Skin of body (tissue), 2 donors: ENCODE measurements around the gene CCL14. TPM values are rescaled to one million over a fixed set of nuclear protein-coding genes. Genes with fewer than 3 reads are reported as not detected.
"Not testable (repeated sequence)": the region's sequence is repeated elsewhere in the genome, so short reads cannot be mapped to it uniquely, and the experiment has no call there.

Source experiments
- DNase-seq: peaks from one replicate; lab custom pipeline; 2025; lab: John Stamatoyannopoulos, UW
- total RNA-seq: library from RNA; depleted of rRNA; stranded (reverse); fragments of >200 nt; gene quantifications from one replicate; pipeline ENCODE4 v1.2.3, GENCODE V29; 2014

Gene CCL14
- 3.1 TPM for total RNA-seq

DNA sequence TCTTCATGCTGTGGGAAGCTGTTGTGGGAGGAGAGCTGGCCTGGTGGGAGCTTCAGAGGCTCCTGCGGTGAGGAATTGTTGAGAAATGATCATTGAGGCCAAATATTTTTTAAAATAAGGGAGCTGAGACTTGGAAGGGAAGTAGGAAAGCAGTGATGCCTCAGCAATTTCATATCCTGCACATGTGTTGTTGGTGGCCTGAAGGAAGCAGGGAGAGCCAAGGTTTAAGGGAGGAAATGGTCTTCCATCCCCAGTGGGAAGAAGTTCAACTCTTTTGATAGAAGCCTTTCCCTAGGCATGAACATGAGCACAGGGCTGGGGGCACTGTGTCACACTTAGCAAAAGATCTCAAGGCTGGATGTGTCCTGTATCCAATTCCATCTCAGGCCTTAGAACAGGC is at the start of gene CCL14:
CCL14 (minus strand) TSS at position 87 of the 400 bp plus-strand sequence; CDS start at position 7, 80 bp downstream.
- no peak for DNase-seq

DNA sequence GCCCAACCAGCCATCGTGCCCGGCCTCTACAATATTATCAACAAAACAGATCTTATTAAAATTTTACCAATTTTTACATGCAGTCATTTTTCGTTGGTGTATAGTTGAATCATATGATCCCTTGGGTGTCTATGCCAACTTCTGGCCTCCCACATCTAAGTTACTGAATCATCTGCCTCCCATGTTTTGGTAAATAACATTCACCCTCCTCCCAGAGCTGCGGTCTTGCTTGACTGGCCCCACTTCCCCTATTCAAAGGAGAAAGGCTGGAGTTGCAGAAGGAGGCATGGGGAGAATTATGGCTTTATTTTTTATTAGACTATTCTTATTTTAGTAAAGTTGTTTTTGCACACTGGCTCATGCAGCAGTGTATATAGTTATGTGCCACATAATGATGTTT is 49.7 kb upstream of the CCL14 start:
- no peak for DNase-seq

DNA sequence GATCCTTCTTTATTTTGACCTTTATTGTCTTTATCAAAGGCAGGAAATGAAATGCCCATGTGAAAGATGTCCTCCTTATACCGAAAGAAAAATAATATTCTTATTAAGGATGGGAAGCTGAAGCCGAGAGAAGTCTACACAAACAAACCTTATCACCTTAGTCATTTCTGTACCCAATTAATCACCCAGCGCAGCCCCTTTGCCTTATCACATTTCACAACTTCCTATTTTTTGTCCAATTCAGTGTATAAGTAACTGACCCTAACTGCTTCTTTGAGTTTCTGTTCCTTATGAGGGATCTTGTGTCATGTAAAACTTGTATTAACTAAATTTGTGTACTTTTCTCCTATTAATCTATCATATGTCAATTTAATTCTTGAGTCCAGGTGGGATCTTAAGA is 47.6 kb upstream of the CCL14 start:
- no peak for DNase-seq

GRCh38 chr17:36030956-36031355 is 44.4 kb upstream of the CCL14 start:
- no peak for DNase-seq

GRCh38 chr17:36027761-36028160 is 41.2 kb upstream of the CCL14 start:
- no peak for DNase-seq

DNA sequence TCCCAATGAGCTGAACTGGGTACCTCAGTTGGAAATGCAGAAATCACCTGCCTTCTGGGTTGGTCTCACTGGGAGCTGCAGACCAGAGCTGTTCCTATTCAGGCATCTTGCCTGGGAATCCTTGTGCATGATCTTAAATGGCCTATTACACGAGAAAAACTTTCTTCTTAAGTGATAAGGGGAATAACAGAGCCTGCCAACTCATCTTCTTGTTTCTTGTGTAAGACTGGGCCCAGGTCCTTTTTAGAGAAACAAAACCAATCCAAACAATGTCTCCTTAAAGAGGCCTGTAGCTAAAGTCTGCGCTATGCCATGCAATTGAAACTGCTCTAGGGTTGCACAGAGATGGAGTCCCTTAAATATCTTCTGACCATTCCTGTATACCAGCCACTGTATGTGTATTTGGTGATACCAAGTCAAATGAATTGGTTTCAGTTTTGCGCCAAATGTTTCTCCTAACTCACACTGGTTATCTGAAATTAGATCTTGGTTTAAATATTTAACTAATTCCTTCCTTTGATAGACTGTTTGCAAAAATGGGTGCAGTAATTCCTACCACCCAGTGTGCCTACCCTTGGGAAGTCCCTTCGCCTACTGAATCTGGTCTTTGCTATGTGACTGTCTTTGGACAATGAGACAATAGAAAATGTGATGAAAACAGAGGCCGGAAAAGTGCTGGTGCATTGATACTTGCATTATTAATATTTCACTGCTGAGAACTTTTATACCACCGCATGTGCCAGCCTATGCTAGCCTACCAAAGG is 37.8 kb upstream of the CCL14 start:
- no peak for DNase-seq

DNA sequence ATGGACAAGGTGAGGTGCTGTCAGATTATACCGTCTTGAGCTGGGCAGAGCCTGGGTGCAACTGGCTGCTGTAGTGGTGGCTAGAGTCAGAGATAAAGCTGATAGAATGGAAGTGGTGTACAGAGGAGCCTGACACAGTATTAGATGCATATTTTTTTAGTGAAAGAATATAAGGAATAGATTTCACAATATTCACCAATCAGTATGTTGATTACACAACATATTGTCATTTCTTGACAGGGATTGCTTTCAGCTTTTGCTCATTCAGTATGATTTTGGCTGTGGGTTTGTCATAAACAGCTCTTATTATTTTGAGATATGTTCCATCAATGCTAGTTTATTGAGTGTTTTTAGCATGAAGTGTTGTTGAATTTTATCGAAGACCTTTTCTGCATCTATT is 32.9 kb upstream of the CCL14 start:
- no peak for DNase-seq

GRCh38 chr17:36017799-36018198 is 31.3 kb upstream of the CCL14 start, which contains the start of gene CCL23:
Gene CCL23 (minus strand): TSS chr17:36017972. CDS start chr17:36017897, 75 bp downstream.
- peak; percentile 5 for DNase-seq

DNA sequence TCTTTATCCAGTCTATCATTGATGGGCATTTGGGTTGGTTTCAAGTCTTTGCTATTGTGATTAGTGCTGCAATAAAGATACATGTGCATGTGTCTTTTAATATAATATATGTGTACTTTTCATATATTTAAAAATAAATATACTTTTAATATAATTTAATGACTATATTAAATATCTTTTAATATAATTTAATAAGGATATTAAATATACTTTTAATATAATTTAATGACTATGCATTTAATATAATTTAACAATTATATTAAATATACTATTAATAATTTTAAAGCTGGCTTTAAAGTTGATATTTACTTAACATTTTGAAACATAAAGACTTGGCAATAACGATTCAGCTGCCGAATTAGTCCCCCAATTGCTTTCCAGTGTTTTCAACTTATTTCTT is 30.0 kb upstream of the CCL14 start:
- DNase-seq, result no peak

DNA sequence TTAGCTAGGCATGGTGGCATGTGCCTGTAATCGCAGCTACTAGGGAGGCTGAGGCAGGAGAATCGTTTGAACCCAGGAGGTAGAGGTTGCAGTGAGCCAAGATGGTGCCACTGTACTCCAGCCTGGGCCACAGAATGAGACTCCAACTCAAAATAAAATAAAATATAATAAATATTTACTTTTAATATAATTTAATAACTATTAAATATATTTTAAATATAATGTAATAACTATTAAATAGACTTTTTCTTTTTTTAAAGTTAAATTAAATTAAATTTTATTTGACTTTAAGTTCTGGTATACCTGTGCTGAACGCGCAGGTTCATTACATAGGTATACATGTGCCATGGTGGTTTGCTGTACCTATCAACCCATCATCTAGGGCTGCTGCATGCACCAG is 29.4 kb upstream of the CCL14 start:
- DNase-seq, result not testable (repeated sequence)

DNA sequence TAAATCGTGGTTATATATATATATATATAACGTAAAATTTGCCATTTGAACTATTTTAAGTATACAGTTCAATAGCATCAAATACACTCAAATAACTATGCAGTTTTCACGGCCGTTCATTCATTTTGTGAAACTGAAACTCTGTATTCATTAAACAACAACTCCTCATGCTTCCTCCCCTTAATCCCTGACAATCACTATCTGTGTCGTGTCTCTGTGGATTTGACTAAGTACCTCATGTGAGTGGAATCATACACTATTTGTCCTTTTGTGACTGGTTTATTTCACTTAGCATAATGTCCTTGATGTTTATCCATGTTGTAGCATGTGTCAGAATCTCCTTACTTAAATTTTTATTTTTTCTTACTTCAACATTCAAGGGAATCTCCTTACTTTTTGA is 28.4 kb upstream of the CCL14 start:
- no peak for DNase-seq

- no peak for DNase-seq
These were observed 24.7 kb upstream of the CCL14 start for GRCh38 chr17:36011201-36011600.

- DNase-seq, result no peak
These were observed 22.6 kb upstream of the CCL14 start for GRCh38 chr17:36008998-36009665.

GRCh38 chr17:36004594-36005108 is 18.1 kb upstream of the CCL14 start:
- DNase-seq, result no peak

GRCh38 chr17:36002631-36003030 is 16.1 kb upstream of the CCL14 start:
- no peak for DNase-seq

DNA sequence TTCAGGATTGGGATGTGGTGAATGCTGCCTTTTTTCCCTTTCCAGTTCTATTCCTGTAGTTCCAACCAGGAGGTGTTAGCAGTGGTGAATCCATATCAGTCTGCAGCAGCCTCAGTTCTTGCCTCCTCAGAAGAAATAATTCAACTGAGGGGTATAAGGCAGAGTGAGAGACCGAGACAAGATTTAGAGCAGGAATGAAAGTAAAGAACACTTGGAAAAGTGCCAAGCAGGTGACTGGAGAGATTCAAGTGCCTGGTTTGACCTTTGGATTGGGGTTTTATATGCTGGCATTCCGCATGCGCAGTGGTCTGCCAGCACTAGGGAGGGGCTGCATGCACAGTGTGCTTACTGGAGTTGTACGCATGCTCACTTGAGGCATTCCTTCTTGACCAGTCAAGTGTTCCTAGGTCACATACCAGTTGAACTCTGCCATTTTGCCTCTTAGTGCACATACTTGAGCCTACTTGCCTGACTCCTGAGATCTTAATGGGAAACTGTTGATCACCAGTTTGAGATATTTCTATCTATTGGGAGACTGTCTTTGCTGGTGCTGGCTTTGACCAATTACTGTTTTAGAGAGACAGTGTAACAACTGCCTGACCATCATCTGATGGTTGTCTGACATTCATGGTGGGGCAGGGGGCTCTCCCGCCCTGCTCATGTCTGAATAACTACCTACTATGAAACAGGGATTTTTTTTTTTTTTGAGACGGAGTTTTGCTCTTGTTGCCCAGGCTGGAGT is 15.5 kb upstream of the CCL14 start:
- no peak for DNase-seq

DNA sequence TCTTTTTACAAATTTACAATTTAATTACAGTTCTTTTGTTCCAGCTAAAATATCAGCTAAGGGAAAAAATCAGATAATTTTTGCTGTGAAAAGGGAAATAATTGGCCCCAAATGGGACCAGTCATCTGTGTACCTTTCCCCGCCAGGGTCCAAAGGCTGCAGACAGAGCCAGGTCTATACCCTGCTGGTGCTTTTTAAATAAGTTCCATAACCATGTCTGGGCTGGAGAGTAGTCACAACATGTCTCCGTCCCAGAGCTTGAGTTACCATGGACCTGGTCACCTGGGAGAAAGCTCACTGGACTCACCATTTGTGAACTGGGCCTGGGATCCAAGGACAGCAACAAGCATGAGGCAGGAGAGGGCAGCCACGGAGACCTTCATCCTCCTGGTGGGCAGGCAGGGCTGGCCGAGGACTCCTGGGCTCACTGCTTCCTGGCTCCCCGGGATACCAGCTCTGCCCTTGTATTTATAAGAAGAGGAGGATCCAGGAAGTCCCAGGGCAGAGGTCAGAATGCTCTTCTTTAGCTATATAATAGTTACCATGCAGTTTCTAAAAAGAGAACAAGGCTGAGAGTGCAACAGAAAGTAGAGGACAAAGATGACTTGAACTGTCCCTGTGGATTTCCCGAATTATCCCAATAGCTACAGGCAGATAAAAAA is 14.7 kb upstream of the CCL14 start, which contains the start of gene CCL15:
CCL15 (minus strand) TSS at position 444 of the 662 bp plus-strand sequence; CDS start at position 383, 61 bp downstream.
- DNase-seq, result no peak

DNA sequence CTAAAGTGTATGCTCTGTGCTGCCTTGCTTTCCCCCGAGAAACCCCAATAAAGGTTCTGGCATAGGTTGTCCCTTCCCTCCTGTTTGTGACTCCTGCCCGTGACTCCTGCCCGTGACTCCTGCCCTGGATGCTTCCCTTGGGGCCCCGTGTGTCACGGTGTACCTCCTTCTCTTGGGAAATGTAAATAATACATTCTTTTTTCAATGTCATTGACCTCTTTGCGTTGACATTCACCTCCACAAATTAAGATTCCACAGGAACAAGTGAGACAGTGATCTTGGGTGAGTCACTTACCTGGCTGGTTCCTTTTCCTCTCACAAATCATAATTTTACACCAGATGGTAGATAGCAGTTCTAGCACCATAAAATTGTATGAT is 14.2 kb upstream of the CCL14 start:
- DNase-seq, result no peak

GRCh38 chr17:35998756-35999155 is 12.2 kb upstream of the CCL14 start:
- DNase-seq, result no peak

DNA sequence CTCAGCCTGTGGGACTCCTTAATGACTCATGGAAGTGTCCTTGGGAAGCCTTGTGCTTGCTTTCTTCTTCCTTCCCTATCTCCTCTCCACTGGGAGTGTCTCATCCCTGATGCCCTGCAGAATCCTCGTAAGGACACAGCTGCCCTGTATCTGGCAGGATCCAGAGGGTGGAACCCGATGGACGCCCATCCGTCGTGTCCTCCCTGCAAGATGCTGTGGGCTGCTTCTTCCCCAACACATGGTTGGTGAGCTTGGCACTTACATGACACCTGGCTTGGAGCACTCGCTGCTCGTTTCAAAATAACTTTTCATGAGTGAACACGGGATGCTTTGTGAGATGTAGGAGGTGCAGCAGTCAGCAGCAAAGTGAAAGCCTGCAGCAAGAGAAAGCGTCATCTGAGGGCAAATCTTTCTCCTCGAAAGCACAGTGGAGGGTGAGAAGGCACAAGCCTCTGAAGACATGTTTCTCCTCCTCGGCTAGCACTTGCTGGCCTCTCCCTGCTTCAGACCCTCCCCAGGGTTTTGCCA is 11.6 kb upstream of the CCL14 start:
- no peak for DNase-seq

GRCh38 chr17:35995346-35995745 is 8.8 kb upstream of the CCL14 start:
- not testable (repeated sequence) for DNase-seq
